ENCODE measurements around the gene ZCCHC3.

DNA sequence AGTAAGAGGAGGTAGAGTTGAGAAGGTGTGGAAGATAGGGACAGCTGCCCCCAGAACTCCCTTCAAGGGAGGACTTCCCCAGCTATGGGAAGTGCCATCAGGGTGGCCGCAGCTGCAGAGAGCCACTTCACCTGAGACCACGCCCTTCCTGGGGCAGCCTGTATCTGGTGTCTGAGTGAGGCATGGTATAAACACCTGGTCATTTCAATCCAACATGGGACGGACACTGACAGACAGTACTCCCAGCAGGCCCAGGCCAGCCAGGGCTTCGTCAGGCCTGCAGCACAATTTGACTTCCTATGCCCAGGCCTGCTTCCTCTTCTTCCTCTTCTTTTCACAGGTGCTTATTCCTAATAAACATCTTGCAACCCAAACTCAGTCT, 32.5 kb downstream of the ZCCHC3 start:
- TF ChIP-seq, protein P1, sequence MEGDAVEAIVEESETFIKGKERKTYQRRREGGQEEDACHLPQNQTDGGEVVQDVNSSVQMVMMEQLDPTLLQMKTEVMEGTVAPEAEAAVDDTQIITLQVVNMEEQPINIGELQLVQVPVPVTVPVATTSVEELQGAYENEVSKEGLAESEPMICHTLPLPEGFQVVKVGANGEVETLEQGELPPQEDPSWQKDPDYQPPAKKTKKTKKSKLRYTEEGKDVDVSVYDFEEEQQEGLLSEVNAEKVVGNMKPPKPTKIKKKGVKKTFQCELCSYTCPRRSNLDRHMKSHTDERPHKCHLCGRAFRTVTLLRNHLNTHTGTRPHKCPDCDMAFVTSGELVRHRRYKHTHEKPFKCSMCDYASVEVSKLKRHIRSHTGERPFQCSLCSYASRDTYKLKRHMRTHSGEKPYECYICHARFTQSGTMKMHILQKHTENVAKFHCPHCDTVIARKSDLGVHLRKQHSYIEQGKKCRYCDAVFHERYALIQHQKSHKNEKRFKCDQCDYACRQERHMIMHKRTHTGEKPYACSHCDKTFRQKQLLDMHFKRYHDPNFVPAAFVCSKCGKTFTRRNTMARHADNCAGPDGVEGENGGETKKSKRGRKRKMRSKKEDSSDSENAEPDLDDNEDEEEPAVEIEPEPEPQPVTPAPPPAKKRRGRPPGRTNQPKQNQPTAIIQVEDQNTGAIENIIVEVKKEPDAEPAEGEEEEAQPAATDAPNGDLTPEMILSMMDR (IDR thresholded peaks at IDR 0.05), result no peak
- no peak for TF ChIP-seq POLR2AphosphoS5 (IDR thresholded peaks at IDR 0.05)
